ENCODE data around the gene CAPN11.

DNA sequence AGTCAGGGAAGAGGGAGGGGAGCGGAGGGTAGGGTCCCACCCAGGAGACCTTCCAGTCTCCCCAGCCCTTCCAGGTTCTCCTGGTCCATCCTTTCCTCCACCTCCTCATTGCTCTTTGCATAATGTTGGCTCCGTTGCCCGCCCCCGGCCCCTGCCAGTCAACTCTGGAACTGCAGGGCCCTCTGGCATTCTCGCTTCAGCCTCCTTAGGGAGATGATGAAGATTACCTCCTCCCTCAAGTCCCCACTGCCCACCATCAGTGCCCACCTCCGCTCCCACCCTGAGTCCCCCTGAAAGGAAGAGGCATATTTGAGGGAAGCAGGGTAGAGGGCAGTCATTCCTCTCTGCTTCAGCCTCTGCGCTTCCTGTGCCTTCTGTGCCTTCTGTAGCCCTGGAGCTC, 22.7 kb upstream of the CAPN11 start:
- TF ChIP-seq CTCF (IDR thresholded peaks at IDR 0.05) (no peak), POLR2A (IDR thresholded peaks at IDR 0.05) (no peak)
